Choroid plexus epithelial cell (primary cell): Measurements from ENCODE around the gene FANK1.
A peak's percentile ranks its signal among the peaks of the same experiment; 100 is the strongest.

Source experiments
- DNase-seq: peaks from one replicate; pipeline ENCODE4 v3.0.0-alpha.2; 2010; ENCODE audit warnings: low read depth
- H3K4me3 ChIP-seq: 2 replicates; pipeline ENCODE4 v1.5.1; 2011; ENCODE audit warnings: low read depth, mild to moderate bottlenecking, control low read depth, low read length, moderate library complexity
- TF ChIP-seq, protein P1 (sequence below): conservative IDR thresholded peaks from 2 replicates; pipeline ENCODE4 v1.5.1; 2011; ENCODE audit warnings: low read depth, mild to moderate bottlenecking, control low read depth, inconsistent platforms, low read length, moderate library complexity

FANK1 gene

GRCh38 chr10:126014309-126014708, 117.9 kb downstream of the FANK1 start:
- peak; percentile 88 for DNase-seq
- TF ChIP-seq, protein P1, sequence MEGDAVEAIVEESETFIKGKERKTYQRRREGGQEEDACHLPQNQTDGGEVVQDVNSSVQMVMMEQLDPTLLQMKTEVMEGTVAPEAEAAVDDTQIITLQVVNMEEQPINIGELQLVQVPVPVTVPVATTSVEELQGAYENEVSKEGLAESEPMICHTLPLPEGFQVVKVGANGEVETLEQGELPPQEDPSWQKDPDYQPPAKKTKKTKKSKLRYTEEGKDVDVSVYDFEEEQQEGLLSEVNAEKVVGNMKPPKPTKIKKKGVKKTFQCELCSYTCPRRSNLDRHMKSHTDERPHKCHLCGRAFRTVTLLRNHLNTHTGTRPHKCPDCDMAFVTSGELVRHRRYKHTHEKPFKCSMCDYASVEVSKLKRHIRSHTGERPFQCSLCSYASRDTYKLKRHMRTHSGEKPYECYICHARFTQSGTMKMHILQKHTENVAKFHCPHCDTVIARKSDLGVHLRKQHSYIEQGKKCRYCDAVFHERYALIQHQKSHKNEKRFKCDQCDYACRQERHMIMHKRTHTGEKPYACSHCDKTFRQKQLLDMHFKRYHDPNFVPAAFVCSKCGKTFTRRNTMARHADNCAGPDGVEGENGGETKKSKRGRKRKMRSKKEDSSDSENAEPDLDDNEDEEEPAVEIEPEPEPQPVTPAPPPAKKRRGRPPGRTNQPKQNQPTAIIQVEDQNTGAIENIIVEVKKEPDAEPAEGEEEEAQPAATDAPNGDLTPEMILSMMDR, result no peak
- no peak overlapping the region for H3K4me3 ChIP-seq

- H3K4me3 ChIP-seq, result no peak overlapping the region
- DNase-seq, result no peak
- TF ChIP-seq, protein P1, result no peak
Observed at GRCh38 chr10:126015413-126015812, 119.0 kb downstream of the FANK1 start.

DNA sequence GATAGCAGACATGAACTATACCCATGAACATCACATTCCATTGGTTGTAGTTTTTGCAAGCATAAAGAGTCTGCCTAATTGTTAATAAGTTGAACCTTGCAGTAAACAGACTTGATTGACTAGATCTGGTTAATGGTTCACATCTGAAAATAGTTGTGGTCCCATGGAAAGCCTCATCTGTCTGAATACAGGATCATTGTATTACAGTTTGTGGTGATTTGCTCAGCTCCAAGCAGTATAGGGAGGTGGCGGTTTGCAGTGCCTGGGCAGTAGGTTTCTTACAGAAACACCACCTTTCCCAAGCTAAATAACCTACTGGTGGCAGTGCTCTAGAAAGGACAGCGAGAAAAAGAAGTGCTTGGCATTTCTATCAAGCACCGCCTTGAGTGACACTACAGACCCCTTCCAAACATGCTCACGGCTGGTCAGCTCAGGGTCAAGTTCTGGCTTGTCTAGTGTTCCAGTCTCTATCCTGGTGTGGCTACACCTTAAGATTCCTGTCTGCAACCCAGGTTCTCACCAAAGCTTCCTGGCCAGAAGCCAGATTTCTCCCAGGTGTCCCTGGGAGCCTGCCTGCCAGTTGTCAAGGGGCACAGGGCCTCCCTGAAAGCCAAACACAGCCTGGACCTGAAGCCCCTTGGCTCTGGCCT, 119.9 kb downstream of the FANK1 start:
- no peak for DNase-seq
- TF ChIP-seq, protein P1, result no peak
- no peak overlapping the region for H3K4me3 ChIP-seq

DNA sequence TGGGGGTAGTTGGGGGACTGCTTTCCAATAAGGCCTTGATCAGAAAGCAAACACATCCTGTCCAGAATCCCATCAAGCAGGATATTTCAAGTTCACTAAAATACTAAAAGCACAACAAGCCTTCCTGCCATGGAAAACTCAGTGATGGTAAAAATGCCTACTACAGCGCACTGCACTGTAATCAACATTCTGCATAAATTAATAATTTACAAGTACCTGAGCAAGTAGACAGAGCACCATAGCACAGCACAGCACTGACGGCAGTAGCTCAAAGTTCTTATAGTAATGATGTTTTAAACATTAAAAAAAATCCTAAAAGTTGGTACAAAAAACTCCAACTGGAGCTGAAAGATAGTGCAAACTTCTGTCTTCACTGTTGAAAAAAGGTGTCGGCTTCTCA, 120.5 kb downstream of the FANK1 start:
- H3K4me3 ChIP-seq, result no peak overlapping the region
- TF ChIP-seq, protein P1, result no peak
- no peak for DNase-seq

- DNase-seq, result peak; percentile 73
- H3K4me3 ChIP-seq, result no peak overlapping the region
- TF ChIP-seq, protein P1, result no peak
Observed at GRCh38 chr10:126017961-126018560, 121.7 kb downstream of the FANK1 start.

DNA sequence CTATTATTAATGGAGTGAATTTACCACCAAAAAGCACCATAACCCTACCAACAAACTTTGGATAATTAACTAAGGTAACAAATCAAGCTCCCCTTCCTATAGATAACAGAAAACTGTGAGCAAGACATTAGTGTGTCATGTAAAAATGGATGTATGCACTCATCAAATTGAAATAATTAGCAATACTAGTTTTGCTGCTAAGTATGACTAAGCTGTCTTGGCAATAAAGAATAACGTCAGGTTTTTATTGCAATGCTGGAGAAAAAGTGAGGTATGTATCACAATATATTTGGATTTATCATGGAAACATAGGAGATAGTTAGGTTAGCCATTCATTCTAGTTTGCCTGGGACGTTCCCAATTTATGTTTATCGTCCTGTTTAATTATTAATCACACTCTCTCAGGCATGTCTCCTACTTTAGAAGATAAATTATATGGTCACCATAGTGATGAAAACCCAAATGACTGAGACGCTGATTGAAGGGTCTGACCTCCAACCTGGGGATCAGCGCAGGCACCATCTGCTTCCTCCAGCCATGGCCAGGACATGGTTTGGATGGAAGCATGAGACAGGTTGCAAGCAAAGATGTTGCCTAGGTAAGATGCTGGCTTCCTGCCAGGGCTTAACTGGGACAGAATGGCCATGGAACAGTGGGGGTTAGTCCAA, 125.6 kb downstream of the FANK1 start:
- TF ChIP-seq, protein P1, result no peak
- DNase-seq, result no peak
- H3K4me3 ChIP-seq, result no peak overlapping the region
